B cell (primary cell): ENCODE measurements around the gene GLIPR1.

Experiments used
- EZH2 ChIP-seq: IDR thresholded peaks from 2 replicates; pipeline ENCODE4 v1.6.1; 2012; ENCODE audit warnings: borderline replicate concordance, low read depth, mild to moderate bottlenecking, moderate library complexity, low read length; ENCODE audit not compliant: insufficient read depth, poor library complexity, severe bottlenecking
- TF ChIP-seq, protein P1 (sequence below): fragments of 200-600 bp; IDR thresholded peaks from one replicate; pipeline ENCODE4 v1.8.0; 2022; ENCODE audit warnings: antibody characterized with exemption, mild to moderate bottlenecking

GRCh38 chr12:75455839-75456238 lies 24.7 kb upstream of the GLIPR1 start:
- TF ChIP-seq, protein P1, sequence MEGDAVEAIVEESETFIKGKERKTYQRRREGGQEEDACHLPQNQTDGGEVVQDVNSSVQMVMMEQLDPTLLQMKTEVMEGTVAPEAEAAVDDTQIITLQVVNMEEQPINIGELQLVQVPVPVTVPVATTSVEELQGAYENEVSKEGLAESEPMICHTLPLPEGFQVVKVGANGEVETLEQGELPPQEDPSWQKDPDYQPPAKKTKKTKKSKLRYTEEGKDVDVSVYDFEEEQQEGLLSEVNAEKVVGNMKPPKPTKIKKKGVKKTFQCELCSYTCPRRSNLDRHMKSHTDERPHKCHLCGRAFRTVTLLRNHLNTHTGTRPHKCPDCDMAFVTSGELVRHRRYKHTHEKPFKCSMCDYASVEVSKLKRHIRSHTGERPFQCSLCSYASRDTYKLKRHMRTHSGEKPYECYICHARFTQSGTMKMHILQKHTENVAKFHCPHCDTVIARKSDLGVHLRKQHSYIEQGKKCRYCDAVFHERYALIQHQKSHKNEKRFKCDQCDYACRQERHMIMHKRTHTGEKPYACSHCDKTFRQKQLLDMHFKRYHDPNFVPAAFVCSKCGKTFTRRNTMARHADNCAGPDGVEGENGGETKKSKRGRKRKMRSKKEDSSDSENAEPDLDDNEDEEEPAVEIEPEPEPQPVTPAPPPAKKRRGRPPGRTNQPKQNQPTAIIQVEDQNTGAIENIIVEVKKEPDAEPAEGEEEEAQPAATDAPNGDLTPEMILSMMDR, result no peak
- no peak for TF ChIP-seq EZH2
